SU-DHL-6 (cell line): Measurements from ENCODE around the gene EPHA4.

Source experiments
- EZH2phosphoT487 ChIP-seq: fragments of 200-600 bp; sonication (generic), shearing (Covaris generic); conservative IDR thresholded peaks from 2 replicates; pipeline ENCODE4 v1.6.1; 2018; ENCODE audit warnings: mild to moderate bottlenecking, antibody characterized with exemption, low read length, moderate library complexity, mixed read lengths
- TF ChIP-seq, protein P1 (sequence below): fragments of 200-600 bp; sonication (generic); IDR thresholded peaks from one replicate; pipeline ENCODE4 v1.5.1; 2017; ENCODE audit warnings: antibody characterized with exemption, mild to moderate bottlenecking, low read length, moderate library complexity; ENCODE audit not compliant: insufficient read depth, poor library complexity, severe bottlenecking

DNA sequence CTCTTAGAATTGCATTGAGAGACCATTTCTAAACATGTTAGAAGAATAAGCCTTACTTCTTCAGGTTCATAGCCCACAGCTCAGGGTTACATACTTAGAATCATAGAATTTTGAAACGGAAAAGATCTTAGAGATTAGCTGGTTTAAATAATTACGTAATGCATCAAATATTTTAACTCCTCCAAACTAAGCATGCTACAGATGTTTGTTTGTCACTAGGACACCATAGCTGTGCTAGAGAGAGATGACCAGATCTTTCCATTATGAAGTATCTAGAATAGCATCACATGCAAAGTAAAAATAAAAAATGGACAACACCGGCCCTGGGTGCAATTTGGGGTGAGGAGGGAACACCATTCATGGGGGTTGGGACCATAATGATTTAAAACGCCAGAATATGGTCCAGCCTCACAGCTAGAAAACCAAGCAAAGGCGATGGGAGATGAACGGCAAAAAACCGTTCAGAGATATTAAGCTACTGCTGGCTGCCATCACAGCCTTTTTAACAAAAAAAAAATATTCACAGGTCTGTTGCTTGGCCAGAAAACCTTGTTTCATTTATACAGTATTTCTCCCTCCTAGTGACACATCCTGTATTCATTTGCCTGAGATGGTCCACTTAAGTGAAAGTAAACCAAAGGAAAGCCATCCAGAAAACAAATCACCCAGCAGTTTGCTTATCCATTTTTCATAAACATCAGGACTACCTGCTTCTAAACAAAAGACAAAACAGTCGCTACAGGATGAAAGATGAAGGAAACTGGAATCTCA is 94.2 kb downstream of the EPHA4 start:
- TF ChIP-seq, protein P1, sequence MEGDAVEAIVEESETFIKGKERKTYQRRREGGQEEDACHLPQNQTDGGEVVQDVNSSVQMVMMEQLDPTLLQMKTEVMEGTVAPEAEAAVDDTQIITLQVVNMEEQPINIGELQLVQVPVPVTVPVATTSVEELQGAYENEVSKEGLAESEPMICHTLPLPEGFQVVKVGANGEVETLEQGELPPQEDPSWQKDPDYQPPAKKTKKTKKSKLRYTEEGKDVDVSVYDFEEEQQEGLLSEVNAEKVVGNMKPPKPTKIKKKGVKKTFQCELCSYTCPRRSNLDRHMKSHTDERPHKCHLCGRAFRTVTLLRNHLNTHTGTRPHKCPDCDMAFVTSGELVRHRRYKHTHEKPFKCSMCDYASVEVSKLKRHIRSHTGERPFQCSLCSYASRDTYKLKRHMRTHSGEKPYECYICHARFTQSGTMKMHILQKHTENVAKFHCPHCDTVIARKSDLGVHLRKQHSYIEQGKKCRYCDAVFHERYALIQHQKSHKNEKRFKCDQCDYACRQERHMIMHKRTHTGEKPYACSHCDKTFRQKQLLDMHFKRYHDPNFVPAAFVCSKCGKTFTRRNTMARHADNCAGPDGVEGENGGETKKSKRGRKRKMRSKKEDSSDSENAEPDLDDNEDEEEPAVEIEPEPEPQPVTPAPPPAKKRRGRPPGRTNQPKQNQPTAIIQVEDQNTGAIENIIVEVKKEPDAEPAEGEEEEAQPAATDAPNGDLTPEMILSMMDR = no peak
- no peak for TF ChIP-seq EZH2phosphoT487
